H1 (cell line): ENCODE data around the gene OR5K3. TPM values are rescaled to one million over a fixed set of nuclear protein-coding genes. Genes with fewer than 3 reads are reported as not detected.

Source experiments
- CTCF ChIA-PET: fragments of 300-600 bp; sonication (Branson Sonifier 250); formaldehyde crosslinking; loops from one replicate; lab custom pipeline; 2021; ENCODE audit not compliant: partially characterized antibody; lab: Charles Lee
- POLR2A ChIA-PET: fragments of 300-600 bp; sonication (Branson Sonifier 250); formaldehyde crosslinking; loops from one replicate; lab custom pipeline; 2021; ENCODE audit warnings: inconsistent platforms; ENCODE audit not compliant: partially characterized antibody; lab: Charles Lee
- DNase-seq, 2 experiments: peaks; one replicate each; pipeline versions ENCODE4 v3.0.0 to v3.0.0-alpha.2; 2010 to 2022; ENCODE audit warnings: low spot score in 2 of 2, low read depth in 1 of 2, mixed read lengths in 1 of 2
- FAIRE-seq: peaks from 2 replicates; lab custom pipeline; 2011; peaks lifted over from hg19 to GRCh38; lab: Jason Lieb, UNC
- H2AFZ ChIP-seq: 2 replicates; pipeline ENCODE4 v1.8.1; 2012; ENCODE audit warnings: low read length, inconsistent platforms
- H2AK5ac ChIP-seq: 2 replicates; pipeline ENCODE4 v1.6.1; 2013; ENCODE audit warnings: low read depth, low read length
- H2BK120ac ChIP-seq: replicated peaks from 2 replicates; pipeline ENCODE3; 2013; ENCODE audit warnings: low read depth, low read length, inconsistent platforms
- H2BK12ac ChIP-seq: 2 replicates; pipeline ENCODE4 v1.6.1; 2013; ENCODE audit warnings: low read depth, low read length
- H2BK15ac ChIP-seq: 2 replicates; pipeline ENCODE4 v1.6.1; 2013; ENCODE audit warnings: low read length
- H2BK20ac ChIP-seq: 2 replicates; pipeline ENCODE4 v1.6.1; 2013; ENCODE audit warnings: low read length
- H2BK5ac ChIP-seq: 2 replicates; pipeline ENCODE4 v1.6.1; 2013; ENCODE audit warnings: low read depth, low read length
- H3K14ac ChIP-seq: 2 replicates; pipeline ENCODE4 v1.6.1; 2013; ENCODE audit warnings: inconsistent platforms; ENCODE audit not compliant: insufficient read length
- H3K18ac ChIP-seq: 2 replicates; pipeline ENCODE4 v1.6.1; 2013; ENCODE audit warnings: low read length; ENCODE audit errors: extremely low read depth
- H3K23ac ChIP-seq: 2 replicates; pipeline ENCODE4 v1.6.1; 2013; ENCODE audit warnings: inconsistent platforms; ENCODE audit not compliant: insufficient read length
- H3K23me2 ChIP-seq: 2 replicates; pipeline ENCODE4 v1.6.1; 2013; ENCODE audit warnings: low read depth, low read length
- H3K27ac ChIP-seq: 2 replicates; pipeline ENCODE4 v1.6.1; 2011; ENCODE audit warnings: low read depth, low read length, inconsistent platforms
- H3K27me3 ChIP-seq, 4 experiments: replicated peaks in 1 of 4; 1 replicate in 1 of 4; 2 replicates in 3 of 4; pipeline versions ENCODE4 v1.6.1 to v1.8.1; 2011 to 2013; ENCODE audit warnings: low read length in 3 of 4, mild to moderate bottlenecking in 3 of 4, inconsistent platforms in 2 of 4, mixed read lengths in 2 of 4, moderate library complexity in 1 of 4; ENCODE audit not compliant: control insufficient read depth in 3 of 4, insufficient read depth in 3 of 4; ENCODE audit errors: extremely low read depth in 1 of 4
- H3K36me3 ChIP-seq, 4 experiments: 2 replicates each; pipeline versions ENCODE4 v1.6.1 to v1.8.1; 2011 to 2013; ENCODE audit warnings: mild to moderate bottlenecking in 4 of 4, low read length in 3 of 4, moderate library complexity in 2 of 4, control low read depth in 1 of 4, inconsistent platforms in 1 of 4; ENCODE audit not compliant: insufficient read depth in 4 of 4, control insufficient read depth in 2 of 4
- H3K4ac ChIP-seq: replicated peaks from 2 replicates; pipeline ENCODE3; 2013; ENCODE audit warnings: low read length, low read depth, mixed read lengths, inconsistent platforms; ENCODE audit not compliant: insufficient read length
- H3K4me1 ChIP-seq, 4 experiments: replicated peaks in 1 of 4; 1 replicate in 1 of 4; 2 replicates in 3 of 4; pipeline versions ENCODE4 v1.6.1 to v1.8.1; 2011 to 2013; ENCODE audit warnings: low read length in 3 of 4, inconsistent platforms in 2 of 4, mixed read lengths in 1 of 4; ENCODE audit not compliant: insufficient read depth in 4 of 4, control insufficient read depth in 3 of 4
- H3K4me2 ChIP-seq, 2 experiments: 2 replicates each; pipeline versions ENCODE4 v1.6.1 to v1.8.1; 2011 to 2013; ENCODE audit warnings: low read depth in 2 of 2, low read length in 2 of 2, control low read depth in 1 of 2, inconsistent platforms in 1 of 2, mild to moderate bottlenecking in 1 of 2; ENCODE audit not compliant: insufficient read depth in 1 of 2
- H3K4me3 ChIP-seq, 4 experiments: fragments of 200-600, 300-600 bp in 1 of 4; sonication (generic), shearing (Covaris generic), sonication (Bioruptor Twin) in 1 of 4; 2 replicates each; pipeline versions ENCODE4 v1.5.1 to v1.8.1; 2011 to 2016; ENCODE audit warnings: low read length in 4 of 4, low read depth in 3 of 4, control low read depth in 2 of 4, inconsistent platforms in 2 of 4, mild to moderate bottlenecking in 2 of 4, mixed read lengths in 1 of 4, moderate library complexity in 1 of 4; ENCODE audit not compliant: insufficient read depth in 2 of 4; ENCODE audit errors: extremely low read depth in 1 of 4
- H3K56ac ChIP-seq: replicated peaks from 2 replicates; pipeline ENCODE3; 2013; ENCODE audit warnings: low read depth, mild to moderate bottlenecking, mixed read lengths, low read length, inconsistent platforms; ENCODE audit not compliant: insufficient read length
- H3K79me1 ChIP-seq: 2 replicates; pipeline ENCODE4 v1.6.1; 2013; ENCODE audit warnings: low read depth, low read length, control low read depth
- H3K79me2 ChIP-seq, 2 experiments: 2 replicates each; pipeline versions ENCODE4 v1.6.1 to v1.8.1; 2012 to 2013; ENCODE audit warnings: low read length in 2 of 2, mild to moderate bottlenecking in 2 of 2, inconsistent platforms in 1 of 2; ENCODE audit not compliant: insufficient read depth in 2 of 2, control insufficient read depth in 1 of 2
- H3K9ac ChIP-seq, 4 experiments: replicated peaks in 1 of 4; 1 replicate in 1 of 4; 2 replicates in 3 of 4; pipeline versions ENCODE4 v1.6.1 to v1.8.1; 2011 to 2013; ENCODE audit warnings: low read depth in 3 of 4, low read length in 3 of 4, control low read depth in 2 of 4, mild to moderate bottlenecking in 2 of 4, moderate library complexity in 2 of 4, inconsistent platforms in 1 of 4; ENCODE audit errors: extremely low read depth in 1 of 4
- H3K9me3 ChIP-seq, 2 experiments: 2 replicates each; pipeline versions ENCODE4 v1.6.1 to v1.8.1; 2012 to 2013; ENCODE audit warnings: mild to moderate bottlenecking in 2 of 2, moderate library complexity in 2 of 2, control low read depth in 1 of 2, inconsistent platforms in 1 of 2, low read depth in 1 of 2, low read length in 1 of 2, mixed read lengths in 1 of 2; ENCODE audit not compliant: insufficient read depth in 2 of 2
- H4K20me1 ChIP-seq, 2 experiments: replicated peaks in 1 of 2; 2 replicates each; pipeline versions ENCODE3 to v1.8.1; 2011 to 2013; ENCODE audit warnings: inconsistent platforms in 2 of 2, low read length in 2 of 2, mild to moderate bottlenecking in 1 of 2; ENCODE audit not compliant: insufficient read depth in 2 of 2, control insufficient read depth in 1 of 2
- H4K5ac ChIP-seq: 2 replicates; pipeline ENCODE4 v1.6.1; 2013; ENCODE audit warnings: low read length, low read depth, mixed read lengths, inconsistent platforms; ENCODE audit not compliant: insufficient read length
- H4K8ac ChIP-seq: 2 replicates; pipeline ENCODE4 v1.8.0; 2013; ENCODE audit warnings: mild to moderate bottlenecking, moderate library complexity, low read length, inconsistent platforms; ENCODE audit not compliant: insufficient read depth; ENCODE audit errors: extremely low read depth
- H4K91ac ChIP-seq: replicated peaks from 2 replicates; pipeline ENCODE3; 2013; ENCODE audit warnings: low read length, mixed read lengths, inconsistent platforms; ENCODE audit not compliant: insufficient read length
- BRCA1 ChIP-seq: IDR thresholded peaks from 2 replicates; pipeline ENCODE4 v1.6.1; 2012; ENCODE audit warnings: low read depth, low read length, improper control_type of control experiment
- CBX5 ChIP-seq: fragments of 300-800, 300-1000 bp; sonication (generic); IDR thresholded peaks from 2 replicates; pipeline ENCODE4 v1.7.1; 2016; ENCODE audit warnings: antibody characterized with exemption, low read length, low read depth
- FOSL1 ChIP-seq: IDR thresholded peaks from 2 replicates; pipeline ENCODE4 v1.6.1; 2011; ENCODE audit warnings: mild to moderate bottlenecking, low read depth, low read length, moderate library complexity; ENCODE audit not compliant: insufficient read depth
- GTF2F1 ChIP-seq: IDR thresholded peaks from 2 replicates; pipeline ENCODE4 v1.6.1; 2012; ENCODE audit warnings: low read depth, low read length, improper control_type of control experiment, borderline replicate concordance
- HDAC6 ChIP-seq: IDR thresholded peaks from one replicate; pipeline ENCODE4 v1.7.1; 2012; ENCODE audit warnings: low read depth, mild to moderate bottlenecking, inconsistent platforms, low read length, moderate library complexity
- JUN ChIP-seq: IDR thresholded peaks from 2 replicates; pipeline ENCODE4 v1.6.1; 2011; ENCODE audit warnings: low read depth, mild to moderate bottlenecking, improper control_type of control experiment, low read length
- KDM1A ChIP-seq: fragments of 200-600, 300-600 bp; sonication (generic); IDR thresholded peaks from 2 replicates; pipeline ENCODE4 v1.7.1; 2016; ENCODE audit warnings: mild to moderate bottlenecking, low read length, borderline replicate concordance
- PHF8 ChIP-seq: fragments of 200-600 bp; sonication (generic); conservative IDR thresholded peaks from 2 replicates; pipeline ENCODE4 v1.7.1; 2012; ENCODE audit warnings: low read depth, mild to moderate bottlenecking, inconsistent platforms, low read length, moderate library complexity
- RAD21 ChIP-seq, 2 experiments: IDR thresholded peaks in 1 of 2; conservative IDR thresholded peaks in 1 of 2; 2 replicates each; pipeline ENCODE4 v1.6.1; 2011; ENCODE audit warnings: low read depth in 2 of 2, low read length in 2 of 2, improper control_type of control experiment in 1 of 2, inconsistent platforms in 1 of 2, mild to moderate bottlenecking in 1 of 2, moderate library complexity in 1 of 2
- RBBP5 ChIP-seq: IDR thresholded peaks from 2 replicates; pipeline ENCODE4 v1.7.1; 2012; ENCODE audit warnings: low read depth, mild to moderate bottlenecking, inconsistent platforms, low read length, moderate library complexity, borderline replicate concordance
- RNF2 ChIP-seq: fragments of 200-900, 300-1000 bp; sonication (generic); IDR thresholded peaks from 2 replicates; pipeline ENCODE4 v1.7.1; 2016; ENCODE audit warnings: borderline replicate concordance, low read depth, mild to moderate bottlenecking, antibody characterized with exemption, low read length; ENCODE audit not compliant: poor library complexity, severe bottlenecking; ENCODE audit errors: missing control alignments
- SIRT6 ChIP-seq: IDR thresholded peaks from one replicate; pipeline ENCODE4 v1.7.1; 2012; ENCODE audit warnings: low read length, inconsistent platforms
- YY1 ChIP-seq: IDR thresholded peaks from 2 replicates; pipeline ENCODE4 v1.6.1; 2011; ENCODE audit warnings: low read depth, mild to moderate bottlenecking, low read length
- polyA plus RNA-seq, 7 experiments: library from polyadenylated mRNA; depleted of rRNA in 3 of 7; stranded (reverse) in 5 of 7; unstranded in 2 of 7; fragments of >200 nt in 5 of 7; fragments of 200-250 nt in 2 of 7; gene quantifications; 1 replicate in 5 of 7; 2 replicates in 1 of 7; 4 replicates in 1 of 7; pipeline versions ENCODE4 v1.2.1 to v1.2.3, GENCODE V29; 2011 to 2013; ENCODE audit warnings: missing spikeins in 2 of 7, mixed read lengths in 2 of 7
- total RNA-seq: library from RNA; stranded (reverse); fragmentation: NEBNext Ultra II Directional; extraction: Animal tissue kit (Norgen Biotek cat#: 25700); gene quantifications from 2 replicates; pipeline ENCODE4 v1.2.1, GENCODE V29; 2021
- TF ChIP-seq, protein P1 (sequence below): IDR thresholded peaks from 2 replicates; pipeline ENCODE4 v1.6.1; 2011; ENCODE audit warnings: low read depth, mild to moderate bottlenecking, low read length; ENCODE audit not compliant: insufficient read depth

OR5K3 gene
- total and polyA plus RNA-seq, 2 of the 8 experiments (the other 6 are each of a cell fraction or from before 2014, with no cell fraction given), result not detected

- Histone ChIP-seq H2AFZ (no peak overlapping the region), H2BK5ac (no peak overlapping the region), H4K91ac (no peak overlapping the region), H3K27ac (no peak overlapping the region), H3K23ac (no peak overlapping the region), H2BK12ac (no peak overlapping the region), H2AK5ac (no peak overlapping the region), H3K79me2 (no peaks in the 10 kb centered on the region), H4K20me1 (no peaks in the 10 kb centered on the region), H3K56ac (no peak overlapping the region), H3K14ac (no peak overlapping the region), H2BK15ac (no peak overlapping the region), H3K4me3 (no peak overlapping the region), H3K4ac (no peak overlapping the region), H3K4me1 (no peaks in the 10 kb centered on the region), H4K8ac (no peak overlapping the region), H3K4me2 (no peak overlapping the region), H2BK20ac (no peak overlapping the region), H3K27me3 (no peaks in the 10 kb centered on the region), H3K18ac (no peak overlapping the region), H4K5ac (no peak overlapping the region), H3K36me3 (no peaks in the 10 kb centered on the region), H2BK120ac (no peak overlapping the region), H3K9ac (no peak overlapping the region), H3K23me2 (no peaks in the 10 kb centered on the region), H3K9me3 (peaks cover 9 to 22% of the 10 kb centered on the region in 2 experiments), H3K79me1 (no peaks in the 10 kb centered on the region)
- TF ChIP-seq RBBP5 (no peak), HDAC6 (no peak), FOSL1 (no peak), SIRT6 (no peak), JUN (no peak), CBX5 (no peak), RNF2 (no peak), PHF8 (no peak), KDM1A (no peak), GTF2F1 (no peak), YY1 (no peak), BRCA1 (no peak), RAD21 (IDR thresholded peaks at IDR 0.05 in 1 of 2, conservative IDR thresholded peaks at IDR 0.05 in 1 of 2; ENCODE audit: low read depth in 2 of 2, low read length in 2 of 2) (no peak)
- TF ChIP-seq, protein P1, sequence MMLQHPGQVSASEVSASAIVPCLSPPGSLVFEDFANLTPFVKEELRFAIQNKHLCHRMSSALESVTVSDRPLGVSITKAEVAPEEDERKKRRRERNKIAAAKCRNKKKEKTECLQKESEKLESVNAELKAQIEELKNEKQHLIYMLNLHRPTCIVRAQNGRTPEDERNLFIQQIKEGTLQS, result no peak
- FAIRE-seq (no peak), DNase-seq (no peak)
- POLR2A ChIA-PET, result no interaction called here
- CTCF ChIA-PET, result no interaction called here
Measured at GRCh38 chr3:98404010-98404409, 13.5 kb downstream of the OR5K3 start.
